ENCODE results near the gene CREBL2. TPM values are rescaled to one million over a fixed set of nuclear protein-coding genes. Genes with fewer than 3 reads are reported as not detected.
"Not testable (repeated sequence)": the region's sequence is repeated elsewhere in the genome, so short reads cannot be mapped to it uniquely, and the experiment has no call there.

The CREBL2 gene
- total RNA-seq, 1 donor from 2014 or later: 31.9 TPM

- peaks cover 7% of the 10 kb centered on the region for H3K4me1 Mint-ChIP-seq (ENCODE audit: low read depth, unreplicated experiment)
- no peak for TF ChIP-seq CTCF (IDR thresholded peaks at IDR 0.05; ENCODE audit: partially characterized antibody, unreplicated experiment)
- H3K36me3 Mint-ChIP-seq (ENCODE audit: unreplicated experiment): peaks cover 5% of the 10 kb centered on the region
- peaks cover 15% of the 10 kb centered on the region for H3K9me3 Mint-ChIP-seq (ENCODE audit: unreplicated experiment)
- no peak for DNase-seq
- peaks cover 8% of the 10 kb centered on the region for H3K27me3 Mint-ChIP-seq (ENCODE audit: unreplicated experiment)
- H3K27ac Mint-ChIP-seq (ENCODE audit: unreplicated experiment): no peak overlapping the region
- peak overlapping the region; percentile 37 for H3K4me3 Mint-ChIP-seq (ENCODE audit: unreplicated experiment)
Measured at GRCh38 chr12:12564911-12565310, 46.8 kb upstream of the CREBL2 start.

GRCh38 chr12:12565971-12566370 is 45.7 kb upstream of the CREBL2 start:
- H3K36me3 Mint-ChIP-seq (ENCODE audit: unreplicated experiment); DNase-seq; H3K4me1 Mint-ChIP-seq (ENCODE audit: low read depth, unreplicated experiment): not testable (repeated sequence)

GRCh38 chr12:12572659-12573058 is 39.0 kb upstream of the CREBL2 start:
- Mint-ChIP-seq H3K4me1 (ENCODE audit: low read depth, unreplicated experiment) (no peaks in the 10 kb centered on the region), H3K27me3 (ENCODE audit: unreplicated experiment) (no peaks in the 10 kb centered on the region), H3K9me3 (ENCODE audit: unreplicated experiment) (no peaks in the 10 kb centered on the region)

More at GRCh38 chr12:12565971-12566370, 45.7 kb upstream of the CREBL2 start:
- not testable (repeated sequence) for H3K27ac Mint-ChIP-seq (ENCODE audit: unreplicated experiment); H3K4me3 Mint-ChIP-seq (ENCODE audit: unreplicated experiment); H3K27me3 Mint-ChIP-seq (ENCODE audit: unreplicated experiment)
- peaks cover 12% of the 10 kb centered on the region for H3K9me3 Mint-ChIP-seq (ENCODE audit: unreplicated experiment)

GRCh38 chr12:12577786-12578185 is 33.9 kb upstream of the CREBL2 start:
- DNase-seq: no peak
- H3K4me3 Mint-ChIP-seq (ENCODE audit: unreplicated experiment): no peak overlapping the region
- no peak for TF ChIP-seq CTCF (IDR thresholded peaks at IDR 0.05; ENCODE audit: partially characterized antibody, unreplicated experiment)
- no peaks in the 10 kb centered on the region for H3K36me3 Mint-ChIP-seq (ENCODE audit: unreplicated experiment)
- no peak overlapping the region for H3K27ac Mint-ChIP-seq (ENCODE audit: unreplicated experiment)
- H3K4me1 Mint-ChIP-seq (ENCODE audit: low read depth, unreplicated experiment): no peaks in the 10 kb centered on the region
- peaks cover under 1% of the 10 kb centered on the region for H3K9me3 Mint-ChIP-seq (ENCODE audit: unreplicated experiment)
- no peaks in the 10 kb centered on the region for H3K27me3 Mint-ChIP-seq (ENCODE audit: unreplicated experiment)

More at GRCh38 chr12:12572659-12573058, 39.0 kb upstream of the CREBL2 start:
- Mint-ChIP-seq H3K27ac (ENCODE audit: unreplicated experiment) (no peak overlapping the region), H3K36me3 (ENCODE audit: unreplicated experiment) (no peaks in the 10 kb centered on the region), H3K4me3 (ENCODE audit: unreplicated experiment) (no peak overlapping the region)
- no peak for TF ChIP-seq CTCF (IDR thresholded peaks at IDR 0.05; ENCODE audit: partially characterized antibody, unreplicated experiment)
- no peak for DNase-seq

GRCh38 chr12:12580716-12581115 is 31.0 kb upstream of the CREBL2 start:
- H3K36me3 Mint-ChIP-seq (ENCODE audit: unreplicated experiment); H3K4me3 Mint-ChIP-seq (ENCODE audit: unreplicated experiment); H3K27me3 Mint-ChIP-seq (ENCODE audit: unreplicated experiment); DNase-seq; H3K9me3 Mint-ChIP-seq (ENCODE audit: unreplicated experiment); H3K27ac Mint-ChIP-seq (ENCODE audit: unreplicated experiment); H3K4me1 Mint-ChIP-seq (ENCODE audit: low read depth, unreplicated experiment): not testable (repeated sequence)

- H3K4me3 Mint-ChIP-seq (ENCODE audit: unreplicated experiment): no peak overlapping the region
- no peaks in the 10 kb centered on the region for H3K27me3 Mint-ChIP-seq (ENCODE audit: unreplicated experiment)
- no peaks in the 10 kb centered on the region for H3K36me3 Mint-ChIP-seq (ENCODE audit: unreplicated experiment)
- no peak overlapping the region for H3K27ac Mint-ChIP-seq (ENCODE audit: unreplicated experiment)
- no peak for DNase-seq
- no peaks in the 10 kb centered on the region for H3K4me1 Mint-ChIP-seq (ENCODE audit: low read depth, unreplicated experiment)
- no peak for TF ChIP-seq CTCF (IDR thresholded peaks at IDR 0.05; ENCODE audit: partially characterized antibody, unreplicated experiment)
- peaks cover 1% of the 10 kb centered on the region for H3K9me3 Mint-ChIP-seq (ENCODE audit: unreplicated experiment)
Measured at GRCh38 chr12:12582193-12582881, 29.3 kb upstream of the CREBL2 start.

Measured in glutamatergic neuron (in vitro differentiated cells).